Activated T-cell treated with anti-CD3 and anti-CD28 coated beads for 48 hours (primary cell): ENCODE data around the gene REC8.
A peak's percentile ranks its signal among the peaks of the same experiment; 100 is the strongest.
"Not testable (repeated sequence)": the region's sequence is repeated elsewhere in the genome, so short reads cannot be mapped to it uniquely, and the experiment has no call there.

Source experiments
- DNase-seq: peaks from one replicate; pipeline ENCODE4 v3.0.0-alpha.2; 2020; ENCODE audit warnings: low read depth

The REC8 gene

DNA sequence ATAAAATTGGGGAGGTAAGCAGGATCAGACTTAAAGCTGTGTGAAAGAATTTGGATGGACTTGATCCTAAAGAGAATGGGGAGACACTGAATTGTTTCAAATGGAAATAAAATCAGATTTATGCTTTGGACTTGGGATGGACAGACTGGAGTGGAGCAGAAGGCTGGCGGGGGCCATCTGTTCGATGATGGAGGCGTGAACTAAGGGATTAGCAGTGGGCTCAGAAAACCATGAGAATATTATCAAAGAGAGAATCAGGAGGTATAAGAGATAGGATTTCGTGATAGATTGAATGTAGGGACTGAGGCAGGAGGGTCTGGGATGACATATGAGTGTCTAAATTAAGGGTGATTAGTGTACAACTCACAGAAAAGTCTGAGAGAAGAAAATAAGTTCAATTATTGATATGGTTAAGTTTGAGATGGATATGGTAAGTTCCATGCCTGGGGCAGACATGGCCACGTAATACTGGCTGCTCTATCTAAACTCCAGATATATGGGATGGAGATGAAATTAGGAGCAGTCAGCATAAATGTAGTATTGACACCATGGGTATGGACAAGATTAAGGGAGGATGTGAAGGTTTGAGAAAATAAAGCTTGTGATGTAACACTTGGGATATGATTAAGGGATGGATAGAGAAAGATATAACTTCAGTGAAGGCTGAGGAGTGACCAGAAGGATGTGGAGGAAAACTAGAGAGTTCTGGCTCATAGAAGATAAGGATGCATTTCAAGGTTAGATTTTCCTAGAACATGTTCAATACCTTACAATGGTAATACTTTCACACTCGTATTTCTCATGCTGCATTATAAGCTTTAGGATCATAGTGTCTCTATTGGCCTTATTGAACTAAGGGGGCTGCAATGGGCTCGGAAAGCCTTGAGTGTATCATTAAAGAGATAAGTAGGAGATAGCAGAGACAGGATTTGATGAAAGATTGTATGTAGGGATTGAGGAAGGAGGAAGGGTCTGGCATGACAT, 32.6 kb downstream of the REC8 start:
- DNase-seq = no peak

DNA sequence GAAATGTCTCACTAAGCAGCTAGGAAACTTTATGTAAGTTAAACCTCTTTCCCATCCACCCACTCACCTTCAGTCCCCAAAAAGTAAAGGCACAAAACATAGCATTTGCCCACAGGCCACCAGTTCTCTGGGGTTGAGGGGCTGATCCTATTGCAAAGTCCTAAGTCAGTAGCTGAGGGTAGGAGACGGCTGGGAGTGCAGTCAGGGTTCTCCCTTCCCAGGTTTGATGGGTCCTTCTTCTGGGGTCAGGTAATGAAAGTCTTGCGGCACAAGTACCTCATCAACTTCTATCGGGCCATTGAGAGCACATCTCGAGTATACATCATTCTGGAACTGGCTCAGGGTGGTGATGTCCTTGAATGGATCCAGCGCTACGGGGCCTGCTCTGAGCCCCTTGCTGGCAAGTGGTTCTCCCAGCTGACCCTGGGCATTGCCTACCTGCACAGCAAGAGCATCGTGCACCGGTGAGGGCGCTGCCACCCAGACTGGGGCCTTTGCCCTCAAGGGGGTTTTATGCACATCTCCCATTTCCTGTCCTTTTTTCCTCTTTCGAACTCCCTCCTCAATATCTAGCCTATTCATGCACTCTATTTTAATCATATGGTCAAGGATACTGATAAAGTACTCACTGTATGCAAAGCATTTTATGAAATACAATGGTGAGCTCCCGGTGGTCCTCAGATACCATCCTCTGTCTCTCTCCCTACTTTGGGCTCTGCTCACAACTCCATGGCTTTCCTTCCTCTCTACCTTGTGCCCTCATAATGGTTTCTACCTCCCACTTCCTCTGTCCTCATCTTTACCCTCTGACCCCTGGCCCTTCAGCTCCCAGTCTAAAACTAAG, 34.6 kb downstream of the REC8 start:
- DNase-seq = no peak

DNA sequence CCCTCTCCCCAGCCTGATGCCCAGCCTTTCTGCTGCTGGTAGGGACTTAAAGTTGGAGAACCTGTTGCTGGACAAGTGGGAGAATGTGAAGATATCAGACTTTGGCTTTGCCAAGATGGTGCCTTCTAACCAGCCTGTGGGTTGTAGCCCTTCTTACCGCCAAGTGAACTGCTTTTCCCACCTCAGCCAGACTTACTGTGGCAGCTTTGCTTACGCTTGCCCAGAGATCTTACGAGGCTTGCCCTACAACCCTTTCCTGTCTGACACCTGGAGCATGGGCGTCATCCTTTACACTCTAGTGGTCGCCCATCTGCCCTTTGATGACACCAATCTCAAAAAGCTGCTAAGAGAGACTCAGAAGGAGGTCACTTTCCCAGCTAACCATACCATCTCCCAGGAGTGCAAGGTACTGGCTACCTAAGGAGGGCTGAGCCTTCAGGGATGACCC, 35.2 kb downstream of the REC8 start:
- DNase-seq = no peak

DNA sequence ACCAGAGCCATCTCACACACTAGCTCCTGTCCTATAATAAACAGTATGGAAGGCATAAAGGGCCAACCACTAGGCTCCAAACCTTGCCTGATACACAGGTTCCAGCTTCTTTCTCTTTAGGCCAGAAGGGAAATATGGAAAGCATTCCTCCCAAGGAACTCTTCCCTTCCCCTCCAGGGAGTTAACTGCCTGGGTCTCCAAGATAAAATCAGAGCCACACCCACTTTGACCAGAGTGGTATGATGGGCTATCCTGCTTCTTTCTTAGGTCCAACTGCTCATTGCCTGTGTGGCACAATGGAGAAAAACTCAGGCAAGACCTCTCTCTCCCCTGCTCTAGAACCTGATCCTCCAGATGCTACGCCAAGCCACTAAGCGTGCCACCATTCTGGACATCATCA, 35.7 kb downstream of the REC8 start:
- no peak for DNase-seq

DNA sequence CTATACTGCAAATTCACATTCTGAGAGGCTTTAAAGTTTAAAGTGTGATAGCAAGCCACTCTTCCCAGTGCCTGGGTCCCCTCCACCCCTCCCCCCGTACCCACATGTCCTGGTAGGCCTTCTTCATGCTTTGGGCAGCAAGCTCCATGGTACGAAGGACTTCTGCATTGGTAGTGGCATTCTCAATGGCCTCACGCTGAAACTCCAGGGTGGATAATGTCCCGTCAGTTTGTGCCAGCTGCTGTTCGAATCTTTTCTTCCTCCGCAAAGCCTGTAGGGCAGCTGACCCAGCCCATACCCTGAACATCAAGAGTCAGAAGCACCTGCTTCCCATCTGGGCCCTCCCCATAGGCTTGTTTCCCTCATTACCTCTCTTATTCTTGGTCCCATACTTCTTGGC, 39.4 kb downstream of the REC8 start:
- DNase-seq = no peak

DNA sequence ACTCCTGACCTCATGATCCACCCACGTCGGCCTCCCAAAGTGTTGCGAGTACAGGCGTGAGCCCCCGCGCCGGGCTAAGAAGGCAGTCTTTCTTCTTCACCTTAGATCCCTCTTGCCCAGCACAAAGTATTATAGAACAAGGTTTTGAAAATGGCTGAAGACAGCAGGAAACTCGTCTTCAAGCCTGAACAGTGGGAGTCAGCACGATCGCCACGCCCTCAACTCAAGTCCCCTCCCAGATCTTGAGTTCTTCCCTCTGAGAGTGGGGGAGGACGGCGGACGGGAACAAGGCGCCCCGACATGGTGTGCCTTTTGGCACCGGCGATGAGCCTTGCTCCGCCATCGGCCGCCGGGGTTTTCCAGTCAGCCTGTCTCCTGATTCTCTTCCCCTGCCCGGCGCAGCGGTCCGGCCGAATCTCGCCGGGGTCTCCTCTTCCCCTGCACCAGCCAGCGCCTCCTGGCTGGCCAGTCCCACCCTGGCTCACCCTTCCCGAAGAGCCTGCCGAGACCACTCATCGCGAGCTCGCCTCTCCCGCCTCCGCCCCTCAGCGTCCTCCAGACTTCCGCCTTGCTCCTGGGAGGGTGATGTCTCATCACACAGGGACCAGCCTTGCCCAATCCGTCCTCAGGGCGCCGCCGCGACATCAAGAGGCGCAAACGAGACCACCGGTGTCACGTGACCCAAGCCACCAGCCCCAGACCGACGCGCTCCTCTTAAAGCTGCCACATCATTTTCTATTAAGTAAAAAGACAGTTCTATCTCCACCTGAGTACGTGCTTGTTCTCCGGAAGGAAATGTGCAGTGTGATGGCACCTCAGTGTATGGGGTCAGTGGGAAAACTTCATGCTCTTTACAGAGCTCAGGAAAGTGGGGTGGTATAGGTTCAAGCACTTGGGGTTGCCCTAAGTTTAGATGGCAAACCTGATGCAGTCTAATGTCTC, 41.3 kb downstream of the REC8 start, which contains the start of gene CHMP4A:
TSS of gene CHMP4A (minus strand) at position 565 of the 942 bp plus-strand sequence. CDS start at position 516, 49 bp downstream.
- peak; percentile 94 for DNase-seq

DNA sequence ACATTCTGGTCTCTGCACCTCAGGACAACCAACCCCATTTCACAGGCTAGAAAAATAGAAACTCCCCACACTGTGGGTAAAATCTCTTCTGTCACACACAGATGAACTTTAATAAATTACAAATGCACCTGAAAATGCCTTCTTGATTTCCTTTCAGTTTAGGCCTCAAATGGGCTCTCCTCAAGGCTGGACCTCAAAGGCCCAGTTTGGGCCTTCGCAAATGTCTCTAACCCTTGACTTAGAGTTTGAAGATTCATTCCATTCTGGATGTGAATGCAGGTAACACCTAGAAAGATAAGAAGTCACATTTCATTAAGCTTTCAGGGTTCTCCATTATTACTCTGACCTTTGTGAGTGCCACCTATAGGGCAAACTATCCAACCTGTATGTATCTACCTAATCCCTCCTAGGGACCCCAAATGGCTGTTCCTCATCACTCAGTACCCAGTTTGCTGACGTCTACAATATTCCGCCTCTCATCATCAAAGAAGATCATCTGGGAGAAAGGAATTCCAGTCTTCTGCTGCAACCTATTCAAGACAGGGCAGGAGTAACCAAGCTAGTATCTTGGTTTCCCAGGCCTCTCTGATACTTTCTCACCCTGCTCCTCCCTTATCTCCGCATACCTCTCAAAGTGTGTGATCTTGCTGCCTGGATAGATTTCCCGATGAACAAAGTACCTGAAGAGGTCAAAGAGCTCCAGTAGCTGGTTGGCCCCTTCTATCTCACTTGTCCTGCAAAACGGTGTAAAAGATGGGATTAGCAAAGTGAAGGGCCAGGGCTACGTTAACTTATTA, 42.2 kb downstream of the REC8 start:
- no peak for DNase-seq

DNA sequence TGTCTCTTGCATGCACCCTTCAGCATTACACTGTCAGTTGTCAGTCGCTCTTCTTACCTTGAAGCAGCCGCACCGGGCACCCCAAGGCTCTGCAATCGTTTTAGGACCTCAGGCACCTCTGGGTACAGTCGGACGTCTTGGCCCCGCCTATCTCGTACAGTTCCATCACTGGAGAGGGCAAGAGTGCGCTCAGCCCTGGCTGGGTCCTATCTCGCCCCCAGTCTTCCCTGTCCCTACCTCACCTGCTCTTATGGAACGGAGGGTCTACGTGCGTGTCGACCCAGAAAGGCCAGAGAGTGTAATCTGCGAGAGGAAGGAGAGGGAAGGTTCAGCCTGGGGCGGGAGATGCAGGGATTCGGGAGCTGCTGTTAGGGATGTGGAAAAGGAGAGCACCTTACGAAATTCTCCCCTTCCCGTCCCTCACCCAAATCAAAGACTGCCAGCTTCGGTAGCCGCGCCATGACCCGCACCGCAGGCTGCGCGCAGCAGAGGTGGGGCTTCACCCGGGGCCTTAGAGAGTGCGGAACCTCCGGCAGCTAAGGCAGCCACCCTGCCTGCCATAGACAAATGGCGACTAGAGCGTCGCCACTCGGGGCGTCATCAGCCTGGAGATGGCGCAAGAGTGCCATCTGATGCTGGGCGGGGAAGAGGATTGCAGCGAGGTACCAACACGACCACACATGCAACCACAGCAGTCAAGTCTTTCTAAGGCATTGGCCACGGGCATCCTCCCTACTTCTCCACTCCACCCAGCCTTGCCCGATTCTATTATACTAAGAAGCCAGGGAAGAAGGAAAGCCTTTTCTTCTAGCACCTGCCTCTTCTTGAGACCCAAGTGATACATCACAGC, 43.8 kb downstream of the REC8 start, which contains the start of gene MDP1:
TSS of gene MDP1 (minus strand) at position 572 of the 850 bp plus-strand sequence. CDS start at position 461, 111 bp downstream.
- peak; percentile 78 for DNase-seq

DNA sequence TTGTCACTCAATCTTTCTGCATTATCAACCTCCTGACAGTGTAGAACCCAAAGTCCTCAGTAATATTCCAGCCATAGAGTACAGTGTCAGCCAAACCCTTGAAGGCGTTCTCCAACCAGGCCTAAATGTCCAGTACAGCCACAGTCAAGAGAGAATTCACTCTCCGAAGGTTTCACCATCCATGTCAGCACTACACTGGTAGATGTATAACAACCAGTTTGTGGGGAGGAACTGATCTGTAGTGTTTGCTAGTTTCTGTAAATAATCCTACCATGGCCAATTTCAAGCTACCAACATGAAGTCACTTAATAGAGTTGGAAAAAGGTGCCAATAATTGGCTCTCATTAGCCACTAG, 44.4 kb downstream of the REC8 start:
- no peak for DNase-seq

DNA sequence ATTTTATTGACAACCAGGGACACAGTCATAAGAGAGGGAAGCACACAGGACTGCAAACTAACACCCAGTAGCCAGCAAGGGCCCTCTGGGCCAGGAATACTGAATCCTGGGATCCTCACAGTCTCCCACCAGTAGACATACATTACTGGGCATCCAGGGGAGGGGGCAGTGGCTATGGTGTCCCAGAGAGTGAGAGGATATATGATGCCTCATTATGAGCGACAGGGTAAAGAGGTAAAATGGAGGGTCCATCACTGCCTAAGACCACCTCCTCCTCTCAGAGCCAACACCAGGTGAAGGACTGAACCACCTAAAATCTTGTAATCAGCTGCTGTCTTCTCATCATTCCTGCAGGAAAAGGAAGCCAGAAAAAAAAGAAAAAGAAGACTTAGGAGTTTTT, 45.0 kb downstream of the REC8 start:
- DNase-seq = not testable (repeated sequence)

DNA sequence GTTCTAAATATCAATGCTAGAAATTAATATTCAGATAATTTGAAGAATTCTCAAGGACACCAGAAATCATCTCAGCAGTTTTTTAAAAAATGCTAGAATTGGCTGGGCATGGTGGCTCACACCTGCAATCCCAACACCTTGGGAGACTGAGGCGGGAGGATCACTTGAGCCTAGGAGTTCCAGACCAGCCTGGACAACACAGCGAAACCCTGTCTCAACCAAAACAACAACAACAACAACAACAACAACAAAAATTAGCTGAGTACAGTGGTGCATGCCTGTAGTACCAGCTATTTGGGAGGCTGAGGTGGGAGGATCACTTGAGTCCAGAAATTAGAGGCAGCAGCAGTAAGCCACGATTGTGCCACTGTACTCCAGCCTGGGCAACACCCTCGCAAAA, 47.2 kb downstream of the REC8 start:
- no peak for DNase-seq

DNA sequence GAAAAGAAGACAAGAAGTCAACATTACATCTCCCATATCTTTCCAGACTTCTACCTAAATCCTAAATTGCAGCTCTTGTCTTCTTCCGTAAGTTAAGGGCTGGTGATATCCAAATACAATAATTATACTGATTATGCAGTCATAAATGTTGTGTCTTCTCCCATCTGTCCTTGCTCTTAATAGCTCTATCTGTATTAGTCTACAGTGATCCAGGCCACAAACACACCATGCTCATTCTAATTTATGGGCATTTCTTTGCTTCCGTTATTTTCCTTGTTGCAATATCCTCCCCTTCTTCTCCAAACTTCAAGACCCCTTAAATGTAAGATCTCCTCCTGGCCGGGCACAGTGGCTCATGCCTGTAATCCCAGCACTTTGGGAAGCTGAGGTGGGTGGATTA, 47.6 kb downstream of the REC8 start:
- DNase-seq = no peak

DNA sequence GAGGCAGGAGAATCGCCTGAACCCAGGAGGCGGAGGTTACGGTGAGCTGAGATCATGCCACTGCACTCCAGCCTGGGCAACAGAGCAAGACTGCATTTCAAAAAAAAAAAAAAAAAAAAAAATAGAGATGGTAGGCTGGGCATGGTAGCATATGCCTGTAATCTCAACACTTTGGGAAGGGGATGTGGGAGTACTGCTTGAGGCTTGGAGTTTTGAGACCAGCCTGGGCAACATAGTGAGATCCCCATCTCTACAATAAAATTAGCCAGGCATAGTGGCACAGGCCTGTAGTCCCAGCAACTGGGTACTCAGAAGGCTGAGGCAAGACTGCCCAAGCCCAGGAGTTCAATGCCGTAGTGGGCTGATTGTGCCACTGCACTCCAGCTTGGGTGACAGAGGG, 51.1 kb downstream of the REC8 start:
- not testable (repeated sequence) for DNase-seq

DNA sequence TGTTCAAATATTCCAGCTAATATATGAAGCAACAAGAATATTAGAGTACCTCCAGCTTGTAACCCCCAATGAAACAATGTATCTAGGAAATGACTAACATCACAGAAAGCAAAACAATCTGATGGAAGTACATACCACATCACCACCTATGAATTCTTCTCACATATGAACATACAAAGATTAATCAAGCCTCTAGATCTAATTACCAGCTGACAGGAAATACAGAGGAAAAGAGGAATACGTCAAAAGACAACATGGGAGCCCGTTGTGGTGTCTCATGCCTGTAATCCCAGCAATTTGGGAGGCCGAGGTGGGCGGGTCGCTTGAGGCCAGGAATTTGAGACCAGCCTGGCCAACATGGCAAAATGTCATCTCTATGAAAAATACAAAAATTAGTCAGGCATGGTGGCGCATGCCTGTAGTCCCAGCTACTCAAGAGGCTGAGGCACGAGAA, 52.8 kb downstream of the REC8 start:
- no peak for DNase-seq

DNA sequence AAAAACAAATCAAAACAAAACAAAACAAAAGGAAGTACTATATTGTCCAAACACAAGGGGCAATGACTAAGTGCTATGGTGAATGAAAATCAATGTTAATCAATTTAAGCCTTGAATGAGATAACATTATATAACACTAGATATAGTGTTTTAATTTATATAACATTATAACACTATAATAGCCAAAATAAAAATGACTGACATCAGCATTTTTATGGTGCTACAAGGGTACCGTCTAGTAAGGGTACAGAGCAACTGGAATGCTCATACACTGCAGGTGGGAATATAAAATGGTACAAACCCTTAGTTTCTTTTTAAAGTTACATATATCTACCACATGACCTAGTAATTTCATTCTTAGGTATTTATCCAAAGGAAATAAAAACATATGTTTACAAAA, 54.6 kb downstream of the REC8 start:
- DNase-seq = no peak

DNA sequence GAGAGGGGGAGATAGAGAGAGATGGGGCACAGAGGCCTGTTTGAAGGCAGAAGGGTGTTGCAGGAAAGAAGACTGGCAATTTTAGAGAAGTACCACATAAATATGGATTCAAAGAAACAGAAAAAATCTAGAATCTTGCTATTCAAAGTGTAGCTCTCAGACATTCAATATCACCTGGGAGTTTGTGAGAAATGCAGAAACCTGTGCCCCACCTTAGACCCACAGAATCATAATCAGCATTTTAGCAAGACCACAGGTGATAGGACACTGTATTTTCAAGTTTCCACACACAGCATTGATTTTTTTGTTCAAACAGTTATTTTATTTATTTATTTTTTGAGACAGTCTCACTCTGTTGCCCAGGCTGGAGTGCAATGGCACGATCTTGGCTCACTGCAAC, 57.0 kb downstream of the REC8 start:
- DNase-seq = no peak
